Activated naive CD4-positive, alpha-beta T cell treated with anti-CD3 and anti-CD28 coated beads, Interleukin-2, amount 10 ng/mL, durations not matched to agents 7 days and 5 days (primary cell): ENCODE results near the gene SLF2.
A peak's percentile ranks its signal among the peaks of the same experiment; 100 is the strongest.

ENCODE experiments used
- CTCF ChIA-PET: fragments of 350-600 bp; sonication (Branson Sonifier 250); formaldehyde crosslinking; loops from one replicate; lab custom pipeline; 2021; ENCODE audit warnings: antibody characterized with exemption; lab: Charles Lee
- DNase-seq: peaks from one replicate; pipeline ENCODE4 v3.0.0-alpha.2; 2020
- H3K27ac Mint-ChIP-seq: one replicate; pipeline ENCODE4 v1.8.0; 2021; ENCODE audit warnings: mild to moderate bottlenecking, moderate library complexity, mixed read lengths
- H3K27me3 Mint-ChIP-seq: one replicate; pipeline ENCODE4 v1.8.0; 2021; ENCODE audit warnings: mild to moderate bottlenecking, mixed read lengths
- H3K36me3 Mint-ChIP-seq: one replicate; pipeline ENCODE4 v1.8.0; 2021; ENCODE audit warnings: mixed read lengths
- H3K4me1 Mint-ChIP-seq: one replicate; pipeline ENCODE4 v1.8.0; 2021; ENCODE audit warnings: mixed read lengths
- H3K4me3 Mint-ChIP-seq: one replicate; pipeline ENCODE4 v1.8.0; 2021; ENCODE audit warnings: mild to moderate bottlenecking, moderate library complexity, mixed read lengths
- H3K9me3 Mint-ChIP-seq: one replicate; pipeline ENCODE4 v1.8.0; 2021; ENCODE audit warnings: mixed read lengths

The SLF2 gene

DNA sequence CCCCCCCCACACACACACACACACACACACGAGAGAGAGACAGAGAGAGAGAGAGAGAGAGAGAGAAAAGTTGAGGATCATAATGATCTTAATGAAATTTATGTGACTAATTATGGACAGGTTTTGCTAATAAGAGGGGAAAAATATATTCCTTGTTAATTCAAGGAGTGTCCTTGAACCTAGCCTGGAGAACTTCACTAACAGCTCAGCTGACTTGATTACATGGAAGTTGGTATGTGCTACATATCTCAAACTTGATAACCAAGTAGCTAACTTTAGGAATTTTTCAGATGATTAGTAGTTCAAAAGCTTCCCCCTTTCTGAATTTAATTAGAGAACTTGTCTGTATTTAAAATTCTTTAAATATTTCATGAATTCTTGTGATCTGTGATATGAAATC is 15.3 kb downstream of the SLF2 start:
- H3K27ac Mint-ChIP-seq: no peak overlapping the region
- H3K4me3 Mint-ChIP-seq: no peak overlapping the region
- no peaks in the 10 kb centered on the region for H3K9me3 Mint-ChIP-seq
- no peaks in the 10 kb centered on the region for H3K27me3 Mint-ChIP-seq
- H3K36me3 Mint-ChIP-seq: peaks cover 52% of the 10 kb centered on the region
- DNase-seq: no peak
- CTCF ChIA-PET: no interaction called here
- no peaks in the 10 kb centered on the region for H3K4me1 Mint-ChIP-seq

DNA sequence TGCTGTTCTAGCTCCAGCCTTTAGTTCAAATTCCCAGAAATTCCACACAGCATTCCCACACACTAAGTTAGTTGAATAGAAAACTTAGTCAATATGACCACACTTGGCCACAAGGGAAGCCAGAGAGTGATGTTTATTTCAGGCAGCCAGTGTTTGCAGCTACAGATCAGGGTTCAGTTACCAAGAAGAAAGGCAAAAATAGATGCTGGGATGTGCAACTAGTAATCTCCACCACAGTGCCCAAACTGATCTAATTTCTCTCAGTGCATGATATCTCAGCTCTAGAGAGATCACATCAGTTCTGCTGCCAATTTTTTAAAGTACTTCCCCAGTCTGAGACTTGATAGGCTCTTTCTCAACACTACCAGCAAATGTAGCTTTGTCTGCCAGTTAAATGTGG is 17.6 kb downstream of the SLF2 start:
- CTCF ChIA-PET: no interaction called here
- no peaks in the 10 kb centered on the region for H3K4me1 Mint-ChIP-seq
- no peak for DNase-seq
- peaks cover 42% of the 10 kb centered on the region for H3K36me3 Mint-ChIP-seq
- H3K4me3 Mint-ChIP-seq: no peak overlapping the region
- no peaks in the 10 kb centered on the region for H3K9me3 Mint-ChIP-seq
- no peak overlapping the region for H3K27ac Mint-ChIP-seq
- H3K27me3 Mint-ChIP-seq: no peaks in the 10 kb centered on the region

DNA sequence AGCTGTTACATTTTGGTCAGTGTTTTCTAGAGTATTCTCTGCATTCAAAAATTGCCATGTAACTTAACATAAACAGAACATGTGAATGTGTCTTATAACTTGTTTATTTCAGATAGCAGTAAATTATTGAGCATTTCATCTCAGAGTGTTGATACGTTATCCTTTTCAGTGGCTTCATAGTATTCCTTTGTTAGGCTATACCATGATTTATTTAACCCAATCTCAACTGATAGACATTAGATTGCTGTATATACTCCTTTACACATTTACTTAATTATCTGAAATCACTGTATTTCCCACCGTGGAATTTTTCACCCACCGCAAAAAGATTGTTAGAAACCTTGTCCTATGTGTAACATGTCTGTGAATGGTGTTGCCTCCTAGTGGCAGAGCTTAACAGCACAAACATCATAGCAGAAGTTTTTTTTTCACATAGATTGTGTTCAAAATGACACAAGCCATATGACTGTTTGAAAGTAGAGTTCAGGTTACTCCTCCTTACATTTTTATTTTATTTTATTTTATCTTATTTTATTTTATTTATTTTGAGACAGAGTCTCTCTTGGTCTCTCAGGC is 21.4 kb downstream of the SLF2 start:
- H3K4me3 Mint-ChIP-seq: no peak overlapping the region
- H3K36me3 Mint-ChIP-seq: peaks cover 34% of the 10 kb centered on the region
- H3K9me3 Mint-ChIP-seq: no peaks in the 10 kb centered on the region
- H3K4me1 Mint-ChIP-seq: no peaks in the 10 kb centered on the region
- CTCF ChIA-PET: interaction anchor here (0.9 to 1.7 kb wide), 8 partner anchors 8 to 35 kb away, joined by 3 to 10 read pairs (median 4); partner anchors contain the start of gene SEMA4G
- H3K27me3 Mint-ChIP-seq: no peaks in the 10 kb centered on the region
- DNase-seq: no peak
- no peak overlapping the region for H3K27ac Mint-ChIP-seq

DNA sequence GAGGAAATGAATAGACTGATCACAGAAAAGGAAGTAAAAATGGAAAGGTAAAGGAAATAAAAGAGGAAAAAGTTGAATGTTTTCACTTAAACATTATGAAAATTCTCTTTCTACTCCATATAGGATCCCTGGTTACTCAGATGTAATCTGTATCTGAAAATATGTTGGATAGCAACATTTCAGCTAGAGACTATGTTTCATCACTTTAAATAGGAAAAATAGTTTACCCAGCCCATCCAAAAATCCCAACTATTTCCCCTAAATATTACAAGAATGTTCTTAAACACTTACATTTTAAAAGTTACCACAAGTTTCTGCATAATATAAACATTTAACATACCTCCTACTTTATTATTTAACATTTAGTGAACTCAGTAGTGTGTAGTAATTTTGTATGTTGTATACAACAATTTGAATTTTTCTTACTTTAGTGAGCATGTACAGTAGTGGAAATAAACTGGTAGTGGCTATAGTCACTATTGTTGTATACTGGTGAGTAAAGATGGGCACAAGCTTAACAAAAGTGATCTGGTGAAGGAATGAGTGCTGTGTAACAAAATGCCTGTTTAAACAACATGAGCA is 27.1 kb downstream of the SLF2 start:
- Mint-ChIP-seq H3K9me3 (no peaks in the 10 kb centered on the region), H3K27ac (no peak overlapping the region), H3K27me3 (no peaks in the 10 kb centered on the region), H3K4me1 (peaks cover 21% of the 10 kb centered on the region), H3K4me3 (no peak overlapping the region), H3K36me3 (peaks cover 37% of the 10 kb centered on the region)
- no peak for DNase-seq
- CTCF ChIA-PET: no interaction called here

DNA sequence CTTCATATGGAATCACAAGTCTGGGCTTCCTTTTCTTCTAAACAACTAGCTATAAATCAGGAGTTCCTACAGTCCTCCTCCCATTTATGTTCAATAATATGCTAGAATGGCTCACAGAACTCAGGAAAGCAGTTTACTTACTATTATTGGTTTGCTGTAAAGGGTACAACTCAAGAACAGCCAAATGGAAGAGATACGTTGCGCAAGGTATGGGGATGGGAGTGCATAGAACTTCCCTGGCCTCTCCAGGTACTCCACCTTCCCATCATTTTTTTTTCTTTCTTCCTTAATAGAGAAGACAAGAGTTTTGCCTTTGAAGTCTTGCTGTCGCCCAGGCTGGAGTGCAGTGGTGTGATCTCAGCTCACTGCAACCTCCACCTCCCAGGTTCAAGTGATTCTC is 29.5 kb downstream of the SLF2 start:
- Mint-ChIP-seq H3K9me3 (no peaks in the 10 kb centered on the region), H3K4me1 (peaks cover 23% of the 10 kb centered on the region), H3K27ac (no peak overlapping the region), H3K4me3 (no peak overlapping the region), H3K27me3 (no peaks in the 10 kb centered on the region), H3K36me3 (peaks cover 50% of the 10 kb centered on the region)
- no peak for DNase-seq
- CTCF ChIA-PET: interaction anchor here (1.8 kb wide), 1 partner anchor 8 kb away, joined by 6 read pairs; no protein-coding TSS in a partner anchor

DNA sequence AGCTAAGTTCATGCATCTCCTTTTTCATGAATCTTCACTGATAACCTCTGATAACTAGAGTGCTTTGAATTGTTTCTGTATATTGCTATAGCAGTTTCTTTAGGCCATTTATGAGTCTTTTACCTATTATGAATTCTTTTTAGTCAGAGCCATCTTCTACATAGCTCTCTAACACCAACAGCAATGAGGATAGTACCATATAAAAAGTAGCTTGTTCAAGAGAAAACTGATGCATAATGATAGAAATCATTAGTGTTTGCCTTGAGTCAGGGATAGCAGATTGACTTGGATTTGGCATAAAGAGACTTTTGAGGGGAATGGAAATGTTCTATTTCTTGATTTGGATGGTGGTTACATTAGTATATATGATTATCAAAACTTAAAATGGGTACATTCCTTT is 30.7 kb downstream of the SLF2 start:
- peak overlapping the region; percentile 82 for H3K27ac Mint-ChIP-seq
- H3K4me3 Mint-ChIP-seq: no peak overlapping the region
- CTCF ChIA-PET: interaction anchor here (1.8 kb wide), 1 partner anchor 10 kb away, joined by 6 read pairs; no protein-coding TSS in a partner anchor
- H3K36me3 Mint-ChIP-seq: peaks cover 47% of the 10 kb centered on the region
- no peaks in the 10 kb centered on the region for H3K27me3 Mint-ChIP-seq
- no peaks in the 10 kb centered on the region for H3K9me3 Mint-ChIP-seq
- no peak for DNase-seq
- peaks cover 23% of the 10 kb centered on the region for H3K4me1 Mint-ChIP-seq

DNA sequence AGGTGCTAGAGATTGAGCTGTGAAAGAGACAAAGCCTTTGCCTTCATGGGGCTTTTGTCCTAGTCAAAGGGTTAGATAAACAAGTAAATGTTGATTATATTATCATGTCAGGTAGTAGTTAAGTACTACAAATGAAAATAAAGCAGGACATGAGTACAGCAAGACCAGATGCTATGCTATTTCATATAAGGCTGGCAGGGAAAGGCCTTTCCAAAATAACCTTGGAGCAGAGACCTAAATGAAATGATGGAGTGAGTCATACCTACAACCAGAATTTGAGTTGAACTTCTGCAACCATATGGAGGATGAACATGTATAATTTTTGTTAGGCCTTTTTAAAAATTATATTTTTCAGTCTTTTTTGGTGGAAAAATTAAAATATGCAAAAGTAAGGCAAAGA is 33.0 kb downstream of the SLF2 start:
- Mint-ChIP-seq H3K27me3 (no peaks in the 10 kb centered on the region), H3K4me1 (peaks cover 23% of the 10 kb centered on the region), H3K27ac (no peak overlapping the region), H3K36me3 (peaks cover 43% of the 10 kb centered on the region), H3K4me3 (no peak overlapping the region), H3K9me3 (no peaks in the 10 kb centered on the region)
- CTCF ChIA-PET: interaction anchor here (1.0 kb wide), 1 partner anchor 9 kb away, joined by 3 read pairs; no protein-coding TSS in a partner anchor
- no peak for DNase-seq

DNA sequence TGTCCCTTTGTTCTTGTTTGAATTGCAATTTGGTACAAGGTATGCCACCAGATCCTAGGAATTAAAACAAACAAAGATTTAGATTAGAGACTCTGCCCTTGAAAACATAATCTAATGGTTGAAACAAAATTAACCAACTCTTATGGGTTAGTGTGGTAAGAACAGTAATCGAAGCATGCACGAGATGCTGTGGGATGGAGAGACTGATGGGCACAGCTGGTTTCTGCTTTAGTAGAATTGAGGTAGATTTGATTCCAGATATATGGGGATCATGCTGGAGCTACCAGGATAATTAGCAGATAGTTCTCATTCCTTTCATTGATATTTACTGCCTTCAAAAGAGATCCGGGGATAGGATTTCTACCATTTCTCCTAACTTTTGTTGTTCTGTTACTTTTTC is 36.2 kb downstream of the SLF2 start:
- H3K27me3 Mint-ChIP-seq: no peaks in the 10 kb centered on the region
- no peak for DNase-seq
- peaks cover 32% of the 10 kb centered on the region for H3K36me3 Mint-ChIP-seq
- H3K9me3 Mint-ChIP-seq: no peaks in the 10 kb centered on the region
- H3K27ac Mint-ChIP-seq: no peak overlapping the region
- H3K4me3 Mint-ChIP-seq: no peak overlapping the region
- CTCF ChIA-PET: no interaction called here
- H3K4me1 Mint-ChIP-seq: peaks cover 8% of the 10 kb centered on the region

DNA sequence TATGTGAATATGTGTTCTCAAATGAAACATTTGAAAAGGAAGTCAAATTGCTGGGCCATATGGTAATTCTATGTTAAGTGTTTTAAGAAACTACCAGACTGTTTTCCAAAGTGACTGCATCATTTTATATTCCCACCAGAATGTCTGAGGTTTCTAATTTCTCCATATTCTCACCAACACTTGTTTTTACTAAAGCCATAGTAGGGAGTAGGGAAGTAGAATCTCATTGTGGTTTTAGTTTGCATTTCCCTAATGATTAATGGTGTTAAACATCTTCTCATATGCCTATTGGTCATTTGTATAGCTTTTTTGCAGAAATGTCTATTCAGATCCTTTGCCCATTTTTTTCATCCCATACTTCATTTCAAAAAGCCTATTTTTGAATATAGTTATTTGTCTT is 47.5 kb downstream of the SLF2 start:
- Mint-ChIP-seq H3K4me3 (no peak overlapping the region), H3K9me3 (no peaks in the 10 kb centered on the region), H3K4me1 (peaks cover 10% of the 10 kb centered on the region), H3K36me3 (peaks cover 35% of the 10 kb centered on the region), H3K27ac (no peak overlapping the region), H3K27me3 (no peaks in the 10 kb centered on the region)
- CTCF ChIA-PET: no interaction called here
- DNase-seq: no peak

DNA sequence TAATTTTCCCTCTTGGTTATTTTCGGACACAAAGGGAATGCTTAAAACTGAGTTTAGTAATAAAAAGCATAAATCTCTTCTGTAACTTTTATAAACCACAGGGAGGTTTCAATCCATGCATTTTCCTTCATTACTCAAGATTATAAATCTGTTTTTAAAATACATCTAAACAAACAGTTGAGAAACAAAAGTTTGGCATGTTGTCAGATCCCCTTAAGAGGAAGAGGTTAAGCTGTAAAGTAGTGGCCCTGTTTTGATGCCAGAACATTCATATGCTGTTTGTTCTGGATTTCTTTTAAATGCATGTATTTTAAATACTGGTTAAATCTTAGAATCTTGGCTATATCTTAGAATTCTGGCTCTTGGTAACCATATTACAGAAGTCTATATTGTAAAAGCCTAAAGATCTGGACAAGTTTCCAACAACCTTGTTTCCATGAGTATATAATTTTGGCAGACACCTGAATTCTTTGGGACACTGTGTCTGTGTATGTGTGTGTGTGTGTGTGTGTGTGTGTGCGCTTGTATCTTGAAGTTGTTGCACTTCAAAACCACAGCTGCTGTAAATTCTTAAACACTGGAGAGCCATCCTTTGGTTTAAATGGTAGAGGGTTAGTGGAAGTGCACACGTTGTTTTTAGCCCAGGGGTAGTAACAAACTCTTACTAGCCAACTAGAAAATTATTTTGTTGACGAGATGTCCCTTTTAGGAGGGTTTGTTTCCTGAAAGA is 49.8 kb downstream of the SLF2 start:
- Mint-ChIP-seq H3K27me3 (no peaks in the 10 kb centered on the region), H3K27ac (no peak overlapping the region), H3K4me1 (no peaks in the 10 kb centered on the region), H3K4me3 (no peak overlapping the region), H3K9me3 (no peaks in the 10 kb centered on the region), H3K36me3 (peaks cover 30% of the 10 kb centered on the region)
- CTCF ChIA-PET: interaction anchor here (0.5 kb wide), 1 partner anchor 18 kb away, joined by 4 read pairs; no protein-coding TSS in a partner anchor
- no peak for DNase-seq

DNA sequence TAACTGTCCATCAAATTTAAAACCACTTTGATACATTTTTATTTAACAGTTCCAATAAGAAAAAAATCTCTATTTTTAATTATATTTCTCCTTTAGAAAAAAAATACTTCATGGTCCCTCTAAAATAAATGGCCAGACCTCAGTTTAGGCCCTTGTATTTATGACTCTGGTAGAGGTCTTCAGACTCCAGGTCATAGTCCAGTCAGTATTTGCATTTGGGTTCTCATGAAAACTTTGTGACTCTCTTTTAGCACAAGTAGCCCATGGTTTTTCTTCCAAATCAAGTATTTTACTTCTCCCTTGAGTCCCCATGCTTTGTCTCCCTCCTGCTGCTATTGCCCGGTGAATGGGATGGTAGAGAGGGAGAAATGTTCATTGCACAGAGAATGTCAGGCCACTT is 51.1 kb downstream of the SLF2 start:
- no peak overlapping the region for H3K27ac Mint-ChIP-seq
- H3K4me3 Mint-ChIP-seq: no peak overlapping the region
- no peaks in the 10 kb centered on the region for H3K9me3 Mint-ChIP-seq
- DNase-seq: no peak
- peaks cover 6% of the 10 kb centered on the region for H3K4me1 Mint-ChIP-seq
- CTCF ChIA-PET: no interaction called here
- peaks cover 26% of the 10 kb centered on the region for H3K36me3 Mint-ChIP-seq
- peaks cover 6% of the 10 kb centered on the region for H3K27me3 Mint-ChIP-seq

DNA sequence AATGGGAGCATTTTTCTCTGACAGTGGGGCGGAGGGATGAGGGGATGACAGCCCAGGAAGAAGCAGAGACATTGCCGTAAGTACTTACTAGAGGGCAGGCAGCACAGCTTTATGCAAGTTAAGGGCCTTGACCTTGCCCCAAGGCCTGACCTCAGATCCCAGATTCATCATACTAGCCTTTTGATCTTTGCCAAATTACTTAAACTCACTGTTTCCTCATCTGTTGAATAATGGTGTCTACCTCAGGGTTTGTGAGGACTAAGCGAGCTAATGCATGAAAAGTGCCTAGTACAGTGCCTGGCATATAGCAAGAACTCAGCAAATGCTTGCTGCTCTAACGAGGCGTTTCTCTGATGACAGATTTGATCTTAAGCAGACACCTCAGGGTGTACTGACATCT is 53.1 kb downstream of the SLF2 start:
- H3K4me3 Mint-ChIP-seq: no peak overlapping the region
- H3K4me1 Mint-ChIP-seq: peaks cover 14% of the 10 kb centered on the region
- no peak for DNase-seq
- CTCF ChIA-PET: interaction anchor here (0.7 to 1.3 kb wide), 2 partner anchors 32 to 49 kb away, joined by 4 to 6 read pairs; no protein-coding TSS in a partner anchor
- peaks cover 13% of the 10 kb centered on the region for H3K36me3 Mint-ChIP-seq
- H3K27ac Mint-ChIP-seq: no peak overlapping the region
- no peaks in the 10 kb centered on the region for H3K9me3 Mint-ChIP-seq
- H3K27me3 Mint-ChIP-seq: peaks cover 21% of the 10 kb centered on the region

DNA sequence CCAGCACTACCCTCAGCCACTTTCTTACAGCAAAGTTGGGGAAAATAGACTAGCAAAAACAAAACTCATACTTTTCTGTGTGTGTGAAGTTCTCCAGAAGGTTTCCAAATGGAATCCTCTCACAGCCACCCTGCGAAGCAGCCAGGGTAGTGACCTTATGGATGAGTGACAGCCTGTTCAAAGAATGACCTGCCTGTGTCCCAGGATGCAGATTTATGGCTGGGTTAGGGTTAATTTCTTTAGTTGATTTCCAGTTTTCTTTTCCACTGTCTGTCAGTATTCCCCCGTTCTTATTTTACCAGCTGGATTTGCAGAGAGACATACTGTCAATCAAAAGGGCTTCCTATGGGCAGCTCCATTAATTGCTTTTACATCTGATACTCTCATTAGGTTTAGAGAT is 54.1 kb downstream of the SLF2 start:
- H3K4me3 Mint-ChIP-seq: no peak overlapping the region
- peaks cover 13% of the 10 kb centered on the region for H3K36me3 Mint-ChIP-seq
- CTCF ChIA-PET: interaction anchor here (0.8 to 1.7 kb wide), 3 partner anchors 19 to 53 kb away, joined by 3 read pairs; no protein-coding TSS in a partner anchor
- peaks cover 14% of the 10 kb centered on the region for H3K4me1 Mint-ChIP-seq
- H3K27me3 Mint-ChIP-seq: peaks cover 21% of the 10 kb centered on the region
- no peak overlapping the region for H3K27ac Mint-ChIP-seq
- no peaks in the 10 kb centered on the region for H3K9me3 Mint-ChIP-seq
- DNase-seq: no peak

DNA sequence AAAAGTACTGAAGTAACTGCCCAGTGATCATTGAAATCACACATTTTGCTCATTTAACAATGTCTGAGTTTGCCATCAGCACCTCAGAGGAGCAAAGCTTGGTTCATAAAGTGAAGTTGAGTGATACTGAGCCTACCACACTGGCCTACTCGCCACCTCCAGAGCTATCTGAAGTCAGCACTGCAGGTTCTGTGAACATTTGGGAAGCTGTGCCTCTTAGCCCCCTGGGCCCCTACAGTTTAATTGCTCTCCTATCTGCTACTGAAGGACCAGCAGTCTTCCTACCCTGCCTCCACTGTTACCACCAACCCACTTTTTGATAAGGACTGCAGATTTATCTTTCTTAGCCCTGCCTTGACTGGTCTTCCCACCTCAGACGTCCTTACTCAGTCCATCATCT is 54.6 kb downstream of the SLF2 start:
- H3K9me3 Mint-ChIP-seq: no peaks in the 10 kb centered on the region
- H3K27ac Mint-ChIP-seq: no peak overlapping the region
- H3K4me1 Mint-ChIP-seq: peaks cover 14% of the 10 kb centered on the region
- peaks cover 23% of the 10 kb centered on the region for H3K27me3 Mint-ChIP-seq
- H3K36me3 Mint-ChIP-seq: peaks cover 9% of the 10 kb centered on the region
- DNase-seq: no peak
- CTCF ChIA-PET: interaction anchor here (0.8 to 1.7 kb wide), 3 partner anchors 19 to 52 kb away, joined by 3 read pairs; no protein-coding TSS in a partner anchor
- no peak overlapping the region for H3K4me3 Mint-ChIP-seq
